ENCODE results near the gene PIP5K1A. TPM values are rescaled to one million over a fixed set of nuclear protein-coding genes. Genes with fewer than 3 reads are reported as not detected.

Gene PIP5K1A
- total RNA-seq, 4 donors from 2014 or later = 31.5 to 94.2 (median 59.4) TPM

GRCh38 chr1:151254217-151255213, 56.2 kb downstream of the PIP5K1A start, which contains the start of gene PSMD4:
PSMD4 (plus strand) TSS chr1:151254734; CDS start chr1:151254783, 49 bp downstream.
- ATAC-seq (ENCODE audit: low FRiP score) = peak; percentile 98
- DNase-seq (ENCODE audit: low spot score) = peak; percentile 66
- no peak for TF ChIP-seq CTCF (IDR thresholded peaks at IDR 0.05)

- DNase-seq (ENCODE audit: low spot score) (no peak), ATAC-seq (ENCODE audit: low FRiP score) (no peak)
- TF ChIP-seq CTCF (IDR thresholded peaks at IDR 0.05) = no peak
These were observed 57.0 kb downstream of the PIP5K1A start for GRCh38 chr1:151255381-151255780.

GRCh38 chr1:151259351-151259750, 61.0 kb downstream of the PIP5K1A start:
- DNase-seq (ENCODE audit: low spot score) = no peak
- no peak for ATAC-seq (ENCODE audit: low FRiP score)
- TF ChIP-seq CTCF (IDR thresholded peaks at IDR 0.05) = no peak

- no peak for TF ChIP-seq CTCF (IDR thresholded peaks at IDR 0.05)
- DNase-seq (ENCODE audit: low spot score) (no peak), ATAC-seq (ENCODE audit: low FRiP score) (no peak)
These were observed 67.3 kb downstream of the PIP5K1A start for GRCh38 chr1:151265446-151266236.

GRCh38 chr1:151266315-151266714, 68.0 kb downstream of the PIP5K1A start:
- no peak for ATAC-seq (ENCODE audit: low FRiP score)
- TF ChIP-seq CTCF (IDR thresholded peaks at IDR 0.05) = no peak
- no peak for DNase-seq (ENCODE audit: low spot score)

GRCh38 chr1:151266821-151267220, 68.5 kb downstream of the PIP5K1A start:
- no peak for TF ChIP-seq CTCF (IDR thresholded peaks at IDR 0.05)
- ATAC-seq (ENCODE audit: low FRiP score) (no peak), DNase-seq (ENCODE audit: low spot score) (no peak)
